Measurements from ENCODE around the gene KCNJ4. TPM values are rescaled to one million over a fixed set of nuclear protein-coding genes. Genes with fewer than 3 reads are reported as not detected.

The KCNJ4 gene
- total RNA-seq, 6 experiments from 2014 or later: not detected

GRCh38 chr22:38427940-38428339 is 27.1 kb downstream of the KCNJ4 start:
- peaks cover 7% of the 10 kb centered on the region for H3K27me3 Mint-ChIP-seq (ENCODE audit: insufficient read depth)

GRCh38 chr22:38427465-38427864 is 27.5 kb downstream of the KCNJ4 start:
- Mint-ChIP-seq H3K4me3 (no peak overlapping the region), H3K9me3 (no peaks in the 10 kb centered on the region), H3K36me3 (ENCODE audit: low read depth) (no peaks in the 10 kb centered on the region), H3K27me3 (ENCODE audit: insufficient read depth) (peaks cover 7% of the 10 kb centered on the region), H3K27ac (no peak overlapping the region), H3K4me1 (ENCODE audit: low read depth) (peaks cover 4% of the 10 kb centered on the region; the same call in 1 of the 2 replicates)
- no peak for DNase-seq
- TF ChIP-seq CTCF (IDR thresholded peaks at IDR 0.05): no peak

More at GRCh38 chr22:38427940-38428339, 27.1 kb downstream of the KCNJ4 start:
- TF ChIP-seq CTCF (IDR thresholded peaks at IDR 0.05): no peak
- Mint-ChIP-seq H3K36me3 (ENCODE audit: low read depth) (no peaks in the 10 kb centered on the region), H3K9me3 (no peaks in the 10 kb centered on the region), H3K4me3 (no peak overlapping the region), H3K4me1 (ENCODE audit: low read depth) (peaks cover 5% of the 10 kb centered on the region; the same call in 1 of the 2 replicates), H3K27ac (no peak overlapping the region)
- no peak for DNase-seq

- Mint-ChIP-seq H3K27ac (no peak overlapping the region), H3K36me3 (ENCODE audit: low read depth) (no peaks in the 10 kb centered on the region), H3K27me3 (ENCODE audit: insufficient read depth) (peaks cover 9% of the 10 kb centered on the region), H3K4me3 (no peak overlapping the region), H3K9me3 (no peaks in the 10 kb centered on the region), H3K4me1 (ENCODE audit: low read depth) (no peaks in the 10 kb centered on the region)
- DNase-seq: no peak
- TF ChIP-seq CTCF (IDR thresholded peaks at IDR 0.05): no peak
These were observed 28.4 kb downstream of the KCNJ4 start for GRCh38 chr22:38426628-38427027.

- DNase-seq: no peak
- H3K36me3 Mint-ChIP-seq (ENCODE audit: low read depth): no peaks in the 10 kb centered on the region
- peaks cover 6% of the 10 kb centered on the region for H3K27me3 Mint-ChIP-seq (ENCODE audit: insufficient read depth)
- H3K27ac Mint-ChIP-seq: no peak overlapping the region
- H3K4me3 Mint-ChIP-seq: no peak overlapping the region
- TF ChIP-seq CTCF (IDR thresholded peaks at IDR 0.05): no peak
- no peaks in the 10 kb centered on the region for H3K9me3 Mint-ChIP-seq
- no peaks in the 10 kb centered on the region for H3K4me1 Mint-ChIP-seq (ENCODE audit: low read depth)
These were observed 30.4 kb downstream of the KCNJ4 start for GRCh38 chr22:38424525-38425080.

- H3K4me1 Mint-ChIP-seq (ENCODE audit: low read depth): no peaks in the 10 kb centered on the region
- no peak overlapping the region for H3K27ac Mint-ChIP-seq
- H3K36me3 Mint-ChIP-seq (ENCODE audit: low read depth): no peaks in the 10 kb centered on the region
- no peak for TF ChIP-seq CTCF (IDR thresholded peaks at IDR 0.05)
- DNase-seq: no peak
- H3K4me3 Mint-ChIP-seq: no peak overlapping the region
- H3K9me3 Mint-ChIP-seq: no peaks in the 10 kb centered on the region
- peaks cover 9% of the 10 kb centered on the region for H3K27me3 Mint-ChIP-seq (ENCODE audit: insufficient read depth)
These were observed 31.2 kb downstream of the KCNJ4 start for GRCh38 chr22:38423512-38424503.

Measured in HFFc6 (cell line).